Measurements from ENCODE around the gene FOXP1. TPM values are rescaled to one million over a fixed set of nuclear protein-coding genes. Genes with fewer than 3 reads are reported as not detected.
"Not testable (repeated sequence)": the region's sequence is repeated elsewhere in the genome, so short reads cannot be mapped to it uniquely, and the experiment has no call there.

Gene FOXP1
- total RNA-seq, 1 experiment from 2014 or later: 2.9 TPM

GRCh38 chr3:71016178-71016845 is 567.2 kb downstream of the FOXP1 start:
- ATAC-seq (no peak), DNase-seq (ENCODE audit: low read depth, low spot score) (no peak)
- ChIA-PET CTCF (no interaction called here), POLR2A (no interaction called here)
- H3K27me3 ChIP-seq (ENCODE audit: control insufficient read depth, insufficient read depth, low read length): no peaks in the 10 kb centered on the region
- H3K27ac ChIP-seq (ENCODE audit: low read length): no peak overlapping the region
- no peak overlapping the region for H3K4me3 ChIP-seq (ENCODE audit: low read depth in 2 of 2, low read length in 2 of 2)
- H3K4me1 ChIP-seq (ENCODE audit: control insufficient read depth, insufficient read depth, low read length): no peaks in the 10 kb centered on the region
- H3K36me3 ChIP-seq (ENCODE audit: control insufficient read depth, insufficient read depth, low read length): no peaks in the 10 kb centered on the region
- intact Hi-C loops (cut with micrococcal nuclease; ENCODE audit: unreplicated experiment) (no loop called here), in situ Hi-C loops (cut with HindIII; ENCODE audit: low pct_unique_long_range_greater_than_20kb, low sequenced_read_pairs) (no loop called here)
- H3K9me3 ChIP-seq (ENCODE audit: control insufficient read depth, insufficient read depth, low read depth, low read length): no peaks in the 10 kb centered on the region
- BruUV-seq (replicated peaks): no TSS peak
- TF ChIP-seq, protein P1, sequence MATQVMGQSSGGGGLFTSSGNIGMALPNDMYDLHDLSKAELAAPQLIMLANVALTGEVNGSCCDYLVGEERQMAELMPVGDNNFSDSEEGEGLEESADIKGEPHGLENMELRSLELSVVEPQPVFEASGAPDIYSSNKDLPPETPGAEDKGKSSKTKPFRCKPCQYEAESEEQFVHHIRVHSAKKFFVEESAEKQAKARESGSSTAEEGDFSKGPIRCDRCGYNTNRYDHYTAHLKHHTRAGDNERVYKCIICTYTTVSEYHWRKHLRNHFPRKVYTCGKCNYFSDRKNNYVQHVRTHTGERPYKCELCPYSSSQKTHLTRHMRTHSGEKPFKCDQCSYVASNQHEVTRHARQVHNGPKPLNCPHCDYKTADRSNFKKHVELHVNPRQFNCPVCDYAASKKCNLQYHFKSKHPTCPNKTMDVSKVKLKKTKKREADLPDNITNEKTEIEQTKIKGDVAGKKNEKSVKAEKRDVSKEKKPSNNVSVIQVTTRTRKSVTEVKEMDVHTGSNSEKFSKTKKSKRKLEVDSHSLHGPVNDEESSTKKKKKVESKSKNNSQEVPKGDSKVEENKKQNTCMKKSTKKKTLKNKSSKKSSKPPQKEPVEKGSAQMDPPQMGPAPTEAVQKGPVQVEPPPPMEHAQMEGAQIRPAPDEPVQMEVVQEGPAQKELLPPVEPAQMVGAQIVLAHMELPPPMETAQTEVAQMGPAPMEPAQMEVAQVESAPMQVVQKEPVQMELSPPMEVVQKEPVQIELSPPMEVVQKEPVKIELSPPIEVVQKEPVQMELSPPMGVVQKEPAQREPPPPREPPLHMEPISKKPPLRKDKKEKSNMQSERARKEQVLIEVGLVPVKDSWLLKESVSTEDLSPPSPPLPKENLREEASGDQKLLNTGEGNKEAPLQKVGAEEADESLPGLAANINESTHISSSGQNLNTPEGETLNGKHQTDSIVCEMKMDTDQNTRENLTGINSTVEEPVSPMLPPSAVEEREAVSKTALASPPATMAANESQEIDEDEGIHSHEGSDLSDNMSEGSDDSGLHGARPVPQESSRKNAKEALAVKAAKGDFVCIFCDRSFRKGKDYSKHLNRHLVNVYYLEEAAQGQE (IDR thresholded peaks at IDR 0.05; ENCODE audit: insufficient read depth in 1 of 2, low read depth in 2 of 2, low read length in 1 of 2): no peak
- TF ChIP-seq, protein P2, sequence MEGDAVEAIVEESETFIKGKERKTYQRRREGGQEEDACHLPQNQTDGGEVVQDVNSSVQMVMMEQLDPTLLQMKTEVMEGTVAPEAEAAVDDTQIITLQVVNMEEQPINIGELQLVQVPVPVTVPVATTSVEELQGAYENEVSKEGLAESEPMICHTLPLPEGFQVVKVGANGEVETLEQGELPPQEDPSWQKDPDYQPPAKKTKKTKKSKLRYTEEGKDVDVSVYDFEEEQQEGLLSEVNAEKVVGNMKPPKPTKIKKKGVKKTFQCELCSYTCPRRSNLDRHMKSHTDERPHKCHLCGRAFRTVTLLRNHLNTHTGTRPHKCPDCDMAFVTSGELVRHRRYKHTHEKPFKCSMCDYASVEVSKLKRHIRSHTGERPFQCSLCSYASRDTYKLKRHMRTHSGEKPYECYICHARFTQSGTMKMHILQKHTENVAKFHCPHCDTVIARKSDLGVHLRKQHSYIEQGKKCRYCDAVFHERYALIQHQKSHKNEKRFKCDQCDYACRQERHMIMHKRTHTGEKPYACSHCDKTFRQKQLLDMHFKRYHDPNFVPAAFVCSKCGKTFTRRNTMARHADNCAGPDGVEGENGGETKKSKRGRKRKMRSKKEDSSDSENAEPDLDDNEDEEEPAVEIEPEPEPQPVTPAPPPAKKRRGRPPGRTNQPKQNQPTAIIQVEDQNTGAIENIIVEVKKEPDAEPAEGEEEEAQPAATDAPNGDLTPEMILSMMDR (IDR thresholded peaks at IDR 0.05): no peak
- no peak for TF ChIP-seq TCF7L2 (IDR thresholded peaks at IDR 0.05; ENCODE audit: low read depth, low read length)
- no peak for TF ChIP-seq SIN3A (IDR thresholded peaks at IDR 0.05; ENCODE audit: borderline replicate concordance, insufficient read depth, low read depth, low read length)
- TF ChIP-seq POLR2AphosphoS5 (IDR thresholded peaks at IDR 0.05; ENCODE audit: low read depth, low read length): no peak

GRCh38 chr3:71014616-71015015 is 568.9 kb downstream of the FOXP1 start:
- H3K27me3 ChIP-seq (ENCODE audit: control insufficient read depth, insufficient read depth, low read length); intact Hi-C loops (cut with micrococcal nuclease; ENCODE audit: unreplicated experiment); DNase-seq (ENCODE audit: low read depth, low spot score); H3K4me1 ChIP-seq (ENCODE audit: control insufficient read depth, insufficient read depth, low read length); BruUV-seq (replicated peaks); CTCF ChIA-PET; H3K4me3 ChIP-seq (ENCODE audit: low read depth in 2 of 2, low read length in 2 of 2); H3K9me3 ChIP-seq (ENCODE audit: control insufficient read depth, insufficient read depth, low read depth, low read length); H3K36me3 ChIP-seq (ENCODE audit: control insufficient read depth, insufficient read depth, low read length); ATAC-seq; in situ Hi-C loops (cut with HindIII; ENCODE audit: low pct_unique_long_range_greater_than_20kb, low sequenced_read_pairs); POLR2A ChIA-PET; H3K27ac ChIP-seq (ENCODE audit: low read length): not testable (repeated sequence)

DNA sequence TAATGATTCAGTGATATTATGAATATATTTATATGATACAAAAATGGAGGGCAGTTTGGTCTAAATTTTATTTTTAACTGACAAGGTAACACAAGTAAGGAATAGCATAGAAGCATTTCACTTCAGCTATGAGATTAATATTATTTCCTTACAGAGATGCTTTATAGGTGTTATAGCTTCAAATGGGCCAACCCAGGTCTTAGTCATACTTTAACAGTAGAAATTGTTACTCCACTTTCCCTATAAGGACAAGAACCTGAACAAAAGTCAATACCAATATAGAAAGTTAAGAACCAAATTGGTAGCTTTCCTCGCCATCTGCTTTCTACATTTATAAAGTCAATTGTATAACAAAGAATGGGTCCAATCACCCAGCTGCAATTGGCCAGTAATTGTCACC is 570.6 kb downstream of the FOXP1 start:
- POLR2A ChIA-PET: no interaction called here
- TF ChIP-seq TCF7L2 (IDR thresholded peaks at IDR 0.05; ENCODE audit: low read depth, low read length) (no peak), POLR2AphosphoS5 (IDR thresholded peaks at IDR 0.05; ENCODE audit: low read depth, low read length) (no peak), SIN3A (IDR thresholded peaks at IDR 0.05; ENCODE audit: borderline replicate concordance, insufficient read depth, low read depth, low read length) (no peak)
- TF ChIP-seq, protein P1 (IDR thresholded peaks at IDR 0.05; ENCODE audit: insufficient read depth in 1 of 2, low read depth in 2 of 2, low read length in 1 of 2): no peak
- TF ChIP-seq, protein P2 (IDR thresholded peaks at IDR 0.05): no peak
- Histone ChIP-seq H3K27me3 (ENCODE audit: control insufficient read depth, insufficient read depth, low read length) (no peaks in the 10 kb centered on the region), H3K4me1 (ENCODE audit: control insufficient read depth, insufficient read depth, low read length) (no peaks in the 10 kb centered on the region), H3K4me3 (ENCODE audit: low read depth in 2 of 2, low read length in 2 of 2) (no peak overlapping the region), H3K9me3 (ENCODE audit: control insufficient read depth, insufficient read depth, low read depth, low read length) (no peaks in the 10 kb centered on the region), H3K27ac (ENCODE audit: low read length) (no peak overlapping the region), H3K36me3 (ENCODE audit: control insufficient read depth, insufficient read depth, low read length) (no peaks in the 10 kb centered on the region)
- no TSS peak for BruUV-seq (replicated peaks)
- DNase-seq (ENCODE audit: low read depth, low spot score) (no peak), ATAC-seq (no peak)
- in situ Hi-C loops (cut with HindIII; ENCODE audit: low pct_unique_long_range_greater_than_20kb, low sequenced_read_pairs): no loop called here
- CTCF ChIA-PET: no interaction called here
- intact Hi-C loops (cut with micrococcal nuclease; ENCODE audit: unreplicated experiment): no loop called here

All from Panc1 (cell line).